ENCODE measurements around the gene CACNA1B.
"Not testable (repeated sequence)": the region's sequence is repeated elsewhere in the genome, so short reads cannot be mapped to it uniquely, and the experiment has no call there.

GRCh38 chr9:137884547-137884946, 7.0 kb downstream of the CACNA1B start:
- TF ChIP-seq JUND (IDR thresholded peaks at IDR 0.05); RAD21 (IDR thresholded peaks at IDR 0.05; ENCODE audit: low read length): not testable (repeated sequence)

Measured in SK-N-SH (cell line).